ENCODE results near the gene TMEM131. TPM values are rescaled to one million over a fixed set of nuclear protein-coding genes. Genes with fewer than 3 reads are reported as not detected.

Gene TMEM131
- total RNA-seq, 1 donor from 2014 or later, result 31.7 TPM

- H3K4me3 Mint-ChIP-seq (ENCODE audit: unreplicated experiment), result no peak overlapping the region
- peaks cover 8% of the 10 kb centered on the region for H3K36me3 Mint-ChIP-seq (ENCODE audit: low read depth, unreplicated experiment)
- no peak for TF ChIP-seq CTCF (IDR thresholded peaks at IDR 0.05; ENCODE audit: unreplicated experiment)
- H3K27ac Mint-ChIP-seq (ENCODE audit: unreplicated experiment), result no peak overlapping the region
- DNase-seq (ENCODE audit: low spot score), result no peak
- no peaks in the 10 kb centered on the region for H3K9me3 Mint-ChIP-seq (ENCODE audit: unreplicated experiment)
- H3K27me3 Mint-ChIP-seq (ENCODE audit: unreplicated experiment), result peaks cover 2% of the 10 kb centered on the region
- H3K4me1 Mint-ChIP-seq (ENCODE audit: unreplicated experiment), result peaks cover 17% of the 10 kb centered on the region
These were observed 125.9 kb downstream of the TMEM131 start for GRCh38 chr2:97869722-97870346.

DNA sequence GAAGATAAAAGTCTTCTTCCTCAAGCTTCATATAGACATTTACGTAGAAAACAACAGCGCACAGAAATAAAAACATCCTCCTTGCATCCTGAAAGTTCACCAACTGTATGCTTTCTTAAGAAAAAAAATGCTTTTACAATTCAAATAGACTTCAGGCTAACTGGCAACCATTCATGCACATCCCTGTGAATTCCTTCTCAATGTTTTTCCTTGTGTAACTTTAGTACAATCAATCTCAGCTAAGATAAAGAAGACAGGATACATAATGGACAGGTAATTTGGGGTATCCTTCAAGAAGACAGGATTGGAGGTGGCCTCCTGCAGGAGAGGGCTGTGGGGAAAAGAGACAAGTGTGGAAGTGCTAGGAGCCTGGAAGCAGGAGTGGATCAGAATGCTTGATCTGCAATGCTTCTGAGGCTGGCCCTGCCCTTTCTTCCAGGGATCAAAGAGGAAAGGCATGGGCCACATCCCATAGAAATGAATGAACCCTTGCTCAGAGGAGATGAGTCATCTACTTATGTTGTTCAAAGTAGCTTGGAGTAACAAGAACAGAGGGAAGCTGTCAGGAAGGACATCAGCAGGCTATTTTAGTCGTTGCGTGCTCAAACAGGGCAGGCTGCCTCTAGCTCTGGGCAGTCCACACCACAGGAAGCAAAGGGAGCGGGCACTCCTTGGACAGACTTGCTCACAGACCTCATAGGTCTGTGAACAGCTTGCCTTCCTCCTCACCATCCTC lies 126.6 kb downstream of the TMEM131 start:
- DNase-seq (ENCODE audit: low spot score), result no peak
- peaks cover 17% of the 10 kb centered on the region for H3K4me1 Mint-ChIP-seq (ENCODE audit: unreplicated experiment)
- TF ChIP-seq CTCF (IDR thresholded peaks at IDR 0.05; ENCODE audit: unreplicated experiment), result no peak
- H3K4me3 Mint-ChIP-seq (ENCODE audit: unreplicated experiment), result no peak overlapping the region
- H3K27ac Mint-ChIP-seq (ENCODE audit: unreplicated experiment), result no peak overlapping the region
- peaks cover 2% of the 10 kb centered on the region for H3K27me3 Mint-ChIP-seq (ENCODE audit: unreplicated experiment)
- no peaks in the 10 kb centered on the region for H3K9me3 Mint-ChIP-seq (ENCODE audit: unreplicated experiment)
- H3K36me3 Mint-ChIP-seq (ENCODE audit: low read depth, unreplicated experiment), result peaks cover 7% of the 10 kb centered on the region

GRCh38 chr2:97863829-97864228 lies 131.9 kb downstream of the TMEM131 start:
- H3K27ac Mint-ChIP-seq (ENCODE audit: unreplicated experiment), result no peak overlapping the region
- H3K9me3 Mint-ChIP-seq (ENCODE audit: unreplicated experiment), result no peaks in the 10 kb centered on the region
- no peaks in the 10 kb centered on the region for H3K36me3 Mint-ChIP-seq (ENCODE audit: low read depth, unreplicated experiment)
- peaks cover 2% of the 10 kb centered on the region for H3K4me1 Mint-ChIP-seq (ENCODE audit: unreplicated experiment)
- no peak for DNase-seq (ENCODE audit: low spot score)
- no peak for TF ChIP-seq CTCF (IDR thresholded peaks at IDR 0.05; ENCODE audit: unreplicated experiment)
- no peak overlapping the region for H3K4me3 Mint-ChIP-seq (ENCODE audit: unreplicated experiment)
- peaks cover 3% of the 10 kb centered on the region for H3K27me3 Mint-ChIP-seq (ENCODE audit: unreplicated experiment)

GRCh38 chr2:97861177-97861576 lies 134.6 kb downstream of the TMEM131 start:
- peaks cover 3% of the 10 kb centered on the region for H3K27me3 Mint-ChIP-seq (ENCODE audit: unreplicated experiment)
- no peak overlapping the region for H3K27ac Mint-ChIP-seq (ENCODE audit: unreplicated experiment)
- TF ChIP-seq CTCF (IDR thresholded peaks at IDR 0.05; ENCODE audit: unreplicated experiment), result no peak
- no peak overlapping the region for H3K4me3 Mint-ChIP-seq (ENCODE audit: unreplicated experiment)
- H3K36me3 Mint-ChIP-seq (ENCODE audit: low read depth, unreplicated experiment), result no peaks in the 10 kb centered on the region
- DNase-seq (ENCODE audit: low spot score), result no peak
- no peaks in the 10 kb centered on the region for H3K9me3 Mint-ChIP-seq (ENCODE audit: unreplicated experiment)
- H3K4me1 Mint-ChIP-seq (ENCODE audit: unreplicated experiment), result no peaks in the 10 kb centered on the region

DNA sequence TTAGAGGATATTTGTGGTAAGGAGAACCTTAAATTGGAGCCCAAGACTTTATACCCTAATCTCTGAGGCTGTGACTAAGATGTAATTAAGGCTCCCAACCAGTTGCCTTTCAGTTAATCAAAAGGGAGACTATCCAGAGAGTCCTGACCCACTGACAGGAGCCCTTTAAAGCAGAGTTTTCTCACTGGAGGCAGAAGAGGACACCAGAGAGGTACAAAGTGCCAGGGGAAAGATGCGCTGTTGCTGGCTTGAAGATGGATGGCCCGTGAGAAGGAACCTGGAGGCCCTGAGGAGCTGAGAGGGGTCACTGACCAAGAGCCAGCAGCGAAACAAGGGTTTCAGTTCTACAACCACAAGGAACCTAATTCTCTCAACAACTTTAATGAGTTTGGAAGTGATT lies 137.3 kb downstream of the TMEM131 start:
- H3K27me3 Mint-ChIP-seq (ENCODE audit: unreplicated experiment), result peaks cover 4% of the 10 kb centered on the region
- no peak for TF ChIP-seq CTCF (IDR thresholded peaks at IDR 0.05; ENCODE audit: unreplicated experiment)
- H3K36me3 Mint-ChIP-seq (ENCODE audit: low read depth, unreplicated experiment), result no peaks in the 10 kb centered on the region
- no peaks in the 10 kb centered on the region for H3K9me3 Mint-ChIP-seq (ENCODE audit: unreplicated experiment)
- no peak overlapping the region for H3K4me3 Mint-ChIP-seq (ENCODE audit: unreplicated experiment)
- H3K4me1 Mint-ChIP-seq (ENCODE audit: unreplicated experiment), result no peaks in the 10 kb centered on the region
- no peak overlapping the region for H3K27ac Mint-ChIP-seq (ENCODE audit: unreplicated experiment)
- DNase-seq (ENCODE audit: low spot score), result no peak
